HG03060 (cell line): ENCODE data around the gene KLK13.

ENCODE experiments used
- ATAC-seq: cut with Tn5 transposase; IDR thresholded peaks from one replicate; pipeline ENCODE4 v1.9.1; 2021; ENCODE audit warnings: low read depth, moderate number of reproducible peaks; ENCODE audit not compliant: unreplicated experiment

KLK13 gene

GRCh38 chr19:51093101-51093500 is 28.2 kb upstream of the KLK13 start:
- no peak for ATAC-seq

GRCh38 chr19:51091895-51092873 is 27.3 kb upstream of the KLK13 start:
- no peak for ATAC-seq

- no peak for ATAC-seq
These were observed 26.2 kb upstream of the KLK13 start for GRCh38 chr19:51091126-51091525.

- no peak for ATAC-seq
These were observed 25.6 kb upstream of the KLK13 start for GRCh38 chr19:51090471-51090870.

GRCh38 chr19:51089786-51090185 is 24.9 kb upstream of the KLK13 start:
- no peak for ATAC-seq

GRCh38 chr19:51086153-51086850 is 21.4 kb upstream of the KLK13 start:
- no peak for ATAC-seq

GRCh38 chr19:51084505-51084904 is 19.6 kb upstream of the KLK13 start:
- no peak for ATAC-seq

- ATAC-seq, result no peak
These were observed 18.9 kb upstream of the KLK13 start for GRCh38 chr19:51083783-51084182.

- no peak for ATAC-seq
These were observed 18.3 kb upstream of the KLK13 start for GRCh38 chr19:51083181-51083580.

GRCh38 chr19:51082611-51083010 is 17.7 kb upstream of the KLK13 start, which contains the start of gene KLK14:
Gene KLK14 (minus strand): TSS chr19:51082887. CDS start chr19:51082614, 273 bp downstream.
- no peak for ATAC-seq

- no peak for ATAC-seq
These were observed 16.6 kb upstream of the KLK13 start for GRCh38 chr19:51081476-51081875.

- ATAC-seq, result no peak
These were observed 14.7 kb upstream of the KLK13 start for GRCh38 chr19:51079481-51080110.

- ATAC-seq, result no peak
These were observed 13.8 kb upstream of the KLK13 start for GRCh38 chr19:51078731-51079130.

GRCh38 chr19:51078104-51078503 is 13.2 kb upstream of the KLK13 start:
- ATAC-seq, result no peak

GRCh38 chr19:51076631-51077213 is 11.8 kb upstream of the KLK13 start:
- no peak for ATAC-seq

- no peak for ATAC-seq
These were observed 11.1 kb upstream of the KLK13 start for GRCh38 chr19:51075998-51076397.

GRCh38 chr19:51071095-51071405 is 6.2 kb upstream of the KLK13 start:
- no peak for ATAC-seq

GRCh38 chr19:51070334-51071094 is 5.6 kb upstream of the KLK13 start:
- ATAC-seq, result no peak

- ATAC-seq, result no peak
These were observed 1.7 kb upstream of the KLK13 start for GRCh38 chr19:51066393-51067186.
